Natural killer cell (primary cell): Measurements from ENCODE around the gene BMP10. TPM values are rescaled to one million over a fixed set of nuclear protein-coding genes. Genes with fewer than 3 reads are reported as not detected.

Source experiments
- ATAC-seq, 3 donors: fragments of 150-1000 bp in 2 of 3; fragments of 200-7000 bp in 1 of 3; cut with Tn5 transposase; 1 replicate in 1 of 3; 2 replicates in 2 of 3; pipeline ENCODE4 v1.10.0; 2021; ENCODE audit warnings: mild to moderate bottlenecking in 2 of 3, moderate library complexity in 2 of 3
- DNase-seq, 2 donors: peaks; one replicate each; pipeline versions ENCODE4 v3.0.0 to v3.0.0-alpha.2; 2013 to 2021; ENCODE audit warnings: mixed read lengths in 1 of 2
- H3K27ac ChIP-seq: one replicate; pipeline ENCODE4 v1.5.1; 2013; ENCODE audit warnings: mild to moderate bottlenecking, low read length
- H3K27me3 ChIP-seq: one replicate; pipeline ENCODE4 v1.6.1; 2013; ENCODE audit warnings: low read length; ENCODE audit not compliant: control insufficient read depth, insufficient read depth
- H3K36me3 ChIP-seq: one replicate; pipeline ENCODE4 v1.6.1; 2013; ENCODE audit warnings: low read length; ENCODE audit not compliant: control insufficient read depth, insufficient read depth
- H3K4me1 ChIP-seq: one replicate; pipeline ENCODE4 v1.6.1; 2013; ENCODE audit warnings: low read length; ENCODE audit not compliant: control insufficient read depth, insufficient read depth
- H3K4me3 ChIP-seq: one replicate; pipeline ENCODE4 v1.5.1; 2013; ENCODE audit warnings: low read length
- H3K9me3 ChIP-seq: one replicate; pipeline ENCODE4 v1.6.1; 2013; ENCODE audit warnings: low read length; ENCODE audit not compliant: control insufficient read depth, insufficient read depth
- H3K27ac Mint-ChIP-seq, 2 donors: one replicate each; pipeline ENCODE4 v1.8.0; 2022; ENCODE audit warnings: mild to moderate bottlenecking in 2 of 2, mixed read lengths in 2 of 2, moderate library complexity in 1 of 2
- H3K27me3 Mint-ChIP-seq, 2 donors: one replicate each; pipeline ENCODE4 v1.8.0; 2022; ENCODE audit warnings: low read depth in 2 of 2, mixed read lengths in 2 of 2
- H3K36me3 Mint-ChIP-seq: one replicate; pipeline ENCODE4 v1.8.0; 2022; ENCODE audit warnings: mixed read lengths
- H3K4me1 Mint-ChIP-seq, 2 donors: one replicate each; pipeline ENCODE4 v1.8.0; 2022; ENCODE audit warnings: mixed read lengths in 2 of 2
- H3K4me3 Mint-ChIP-seq: one replicate; pipeline ENCODE4 v1.8.0; 2022; ENCODE audit warnings: mild to moderate bottlenecking, moderate library complexity, mixed read lengths
- H3K9me3 Mint-ChIP-seq, 2 donors: one replicate each; pipeline ENCODE4 v1.8.0; 2022; ENCODE audit warnings: mixed read lengths in 2 of 2
- WGBS: methylation state at CpG from one replicate; pipeline ENCODE4 v1.1.7; 2013; ENCODE audit warnings: missing lambda C conversion rate; ENCODE audit not compliant: insufficient coverage; 5-methylcytosine and 5-hydroxymethylcytosine counted together
- intact Hi-C: fragments of 100-400 bp; cut with micrococcal nuclease; formaldehyde crosslinking; loops from one replicate; pipeline ENCODE4 v1.14.2; 2022
- total RNA-seq, 4 donors: library from RNA; stranded (reverse); fragments of 120-200 nt in 1 of 4; gene quantifications; one replicate each; pipeline versions ENCODE4 v1.2.3 to v1.2.4, GENCODE V29; 2013 to 2022
- TF ChIP-seq, protein P1 (sequence below): fragments of 200-600 bp; IDR thresholded peaks from one replicate; pipeline ENCODE4 v1.8.0; 2022; ENCODE audit warnings: antibody characterized with exemption

Gene BMP10
- total RNA-seq, 3 donors from 2014 or later (not counting 1 experiment from before 2014, with no cell fraction given): not detected

GRCh38 chr2:68834737-68835376, 36.3 kb downstream of the BMP10 start:
- Histone ChIP-seq H3K27me3 (no peaks in the 10 kb centered on the region), H3K4me3 (no peak overlapping the region), H3K4me1 (peaks cover 20% of the 10 kb centered on the region), H3K36me3 (no peaks in the 10 kb centered on the region), H3K9me3 (no peaks in the 10 kb centered on the region), H3K27ac (no peak overlapping the region)
- Mint-ChIP-seq H3K27ac (peak overlapping the region in 1 of 2 donors; percentile 32), H3K36me3 (no peaks in the 10 kb centered on the region), H3K27me3 (no peaks in the 10 kb centered on the region), H3K4me3 (no peak overlapping the region), H3K4me1 (peaks cover 36 to 43% of the 10 kb centered on the region in 2 donors), H3K9me3 (no peaks in the 10 kb centered on the region)
- intact Hi-C loops: no loop called here
- DNase-seq (no peak), ATAC-seq (no peak)
- TF ChIP-seq, protein P1, sequence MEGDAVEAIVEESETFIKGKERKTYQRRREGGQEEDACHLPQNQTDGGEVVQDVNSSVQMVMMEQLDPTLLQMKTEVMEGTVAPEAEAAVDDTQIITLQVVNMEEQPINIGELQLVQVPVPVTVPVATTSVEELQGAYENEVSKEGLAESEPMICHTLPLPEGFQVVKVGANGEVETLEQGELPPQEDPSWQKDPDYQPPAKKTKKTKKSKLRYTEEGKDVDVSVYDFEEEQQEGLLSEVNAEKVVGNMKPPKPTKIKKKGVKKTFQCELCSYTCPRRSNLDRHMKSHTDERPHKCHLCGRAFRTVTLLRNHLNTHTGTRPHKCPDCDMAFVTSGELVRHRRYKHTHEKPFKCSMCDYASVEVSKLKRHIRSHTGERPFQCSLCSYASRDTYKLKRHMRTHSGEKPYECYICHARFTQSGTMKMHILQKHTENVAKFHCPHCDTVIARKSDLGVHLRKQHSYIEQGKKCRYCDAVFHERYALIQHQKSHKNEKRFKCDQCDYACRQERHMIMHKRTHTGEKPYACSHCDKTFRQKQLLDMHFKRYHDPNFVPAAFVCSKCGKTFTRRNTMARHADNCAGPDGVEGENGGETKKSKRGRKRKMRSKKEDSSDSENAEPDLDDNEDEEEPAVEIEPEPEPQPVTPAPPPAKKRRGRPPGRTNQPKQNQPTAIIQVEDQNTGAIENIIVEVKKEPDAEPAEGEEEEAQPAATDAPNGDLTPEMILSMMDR: no peak
- 60% methylated on average over 6 of the region's 6 CpGs for WGBS

GRCh38 chr2:68833162-68833561, 38.0 kb downstream of the BMP10 start:
- peak overlapping the region; percentile 92 to 97 for H3K27ac Mint-ChIP-seq

GRCh38 chr2:68832233-68832869, 38.8 kb downstream of the BMP10 start:
- peaks cover 12% of the 10 kb centered on the region for H3K36me3 ChIP-seq
- H3K4me1 ChIP-seq: peaks cover 38% of the 10 kb centered on the region
- intact Hi-C loops: loop anchor here (2.0 kb wide), 2 partner anchors 54 to 76 kb away; no protein-coding TSS in a partner anchor
- Mint-ChIP-seq H3K9me3 (no peaks in the 10 kb centered on the region), H3K27ac (peak overlapping the region; percentile 92 to 97), H3K27me3 (no peaks in the 10 kb centered on the region), H3K4me1 (peaks cover 56 to 59% of the 10 kb centered on the region in 2 donors), H3K4me3 (peak overlapping the region; percentile 61), H3K36me3 (no peaks in the 10 kb centered on the region)
- peak; percentile 53 to 54 for DNase-seq
- TF ChIP-seq, protein P1: no peak
- peak overlapping the region; percentile 35 for H3K27ac ChIP-seq
- H3K9me3 ChIP-seq: no peaks in the 10 kb centered on the region
- H3K27me3 ChIP-seq: no peaks in the 10 kb centered on the region
- ATAC-seq: peak; percentile 82 to 84 (median 83)
- 23% methylated on average over 8 of the region's 8 CpGs for WGBS
- no peak overlapping the region for H3K4me3 ChIP-seq

More at GRCh38 chr2:68833162-68833561, 38.0 kb downstream of the BMP10 start:
- Mint-ChIP-seq H3K4me3 (no peak overlapping the region), H3K4me1 (peaks cover 53 to 56% of the 10 kb centered on the region in 2 donors), H3K36me3 (no peaks in the 10 kb centered on the region), H3K27me3 (no peaks in the 10 kb centered on the region), H3K9me3 (no peaks in the 10 kb centered on the region)
- no peak overlapping the region for H3K4me3 ChIP-seq
- intact Hi-C loops: loop anchor here (2.0 kb wide), 2 partner anchors 54 to 76 kb away; no protein-coding TSS in a partner anchor
- WGBS: 73% methylated on average over 1 of the region's 2 CpGs
- TF ChIP-seq, protein P1: no peak
- DNase-seq (no peak), ATAC-seq (no peak)
- no peak overlapping the region for H3K27ac ChIP-seq
- no peaks in the 10 kb centered on the region for H3K9me3 ChIP-seq
- peaks cover 36% of the 10 kb centered on the region for H3K4me1 ChIP-seq
- H3K27me3 ChIP-seq: no peaks in the 10 kb centered on the region
- peaks cover 4% of the 10 kb centered on the region for H3K36me3 ChIP-seq
